Stomach (tissue), 9 donors: Measurements from ENCODE around the gene MREG. TPM values are rescaled to one million over a fixed set of nuclear protein-coding genes. Genes with fewer than 3 reads are reported as not detected.

Experiments used
- DNase-seq, 2 donors: peaks; one replicate each; pipeline versions ENCODE4 v3.0.0 to v3.0.0-alpha.2; 2013 to 2019
- H3K27ac ChIP-seq, 5 donors: fragments of 200-600 bp in 4 of 5; sonication (generic) in 4 of 5; one replicate each; pipeline ENCODE4 v1.5.1; 2013 to 2019; ENCODE audit warnings: mild to moderate bottlenecking in 1 of 5, moderate library complexity in 1 of 5
- H3K27me3 ChIP-seq, 3 donors: fragments of 200-600 bp; sonication (generic); one replicate each; pipeline ENCODE4 v1.5.1; 2017 to 2019; ENCODE audit warnings: mixed run types in 1 of 3
- H3K36me3 ChIP-seq, 4 donors: fragments of 200-600 bp; sonication (generic); 1 replicate in 3 of 4; 2 replicates in 1 of 4; pipeline ENCODE4 v1.5.1; 2016 to 2019
- H3K4me1 ChIP-seq, 4 donors: fragments of 200-600 bp; sonication (generic); one replicate each; pipeline ENCODE4 v1.5.1; 2016 to 2019
- H3K4me3 ChIP-seq, 4 donors: fragments of 200-600 bp; sonication (generic) in 3 of 4; one replicate each; pipeline ENCODE4 v1.5.1; 2016 to 2019; ENCODE audit warnings: mild to moderate bottlenecking in 1 of 4
- H3K9me3 ChIP-seq, 4 donors: fragments of 200-600 bp; sonication (generic); one replicate each; pipeline ENCODE4 v1.5.1; 2016 to 2019
- CTCF ChIP-seq, 7 experiments: fragments of 450-650 bp in 4 of 7; fragments of 200-600 bp in 3 of 7; sonication (generic) in 3 of 7; IDR thresholded peaks; one replicate each; pipeline ENCODE4 v1.5.1; 2016 to 2019; ENCODE audit warnings: antibody characterized with exemption in 7 of 7, control low read depth in 2 of 7, mild to moderate bottlenecking in 1 of 7
- EP300 ChIP-seq: sonication (generic); formaldehyde crosslinking; IDR thresholded peaks from one replicate; pipeline ENCODE4 v1.6.1; 2017; ENCODE audit warnings: antibody characterized with exemption
- POLR2A ChIP-seq, 4 donors: fragments of 450-650 bp; IDR thresholded peaks; one replicate each; pipeline ENCODE4 v1.6.1; 2016; ENCODE audit warnings: antibody characterized with exemption in 4 of 4, control low read depth in 2 of 4, mild to moderate bottlenecking in 1 of 4, moderate library complexity in 1 of 4
- POLR2AphosphoS5 ChIP-seq, 3 donors: sonication (generic); formaldehyde crosslinking; IDR thresholded peaks; one replicate each; pipeline ENCODE4 v1.6.1; 2016; ENCODE audit warnings: antibody characterized with exemption in 3 of 3
- WGBS, 5 donors: extraction: QIAGEN DNeasy Blood & Tissue Kit in 3 of 5; methylation state at CpG; one replicate each; pipeline versions ENCODE4 v1.1.5 to v1.1.7; 2013 to 2018; 5-methylcytosine and 5-hydroxymethylcytosine counted together
- intact Hi-C: fragments of 100-400 bp; cut with DNase I; formaldehyde crosslinking; loops from one replicate; pipeline ENCODE4 v1.15.1; 2023; ENCODE audit warnings: low total_unique reads
- polyA plus RNA-seq, 3 donors: library from polyadenylated mRNA; stranded (reverse); fragments of 200-250 nt; gene quantifications; one replicate each; pipeline ENCODE4 v1.2.3, GENCODE V29; 2013
- total RNA-seq, 5 donors: library from RNA; depleted of rRNA; stranded (reverse); fragments of >200 nt; gene quantifications; one replicate each; pipeline versions ENCODE4 v1.1.0 to v1.2.3, GENCODE V29; 2014 to 2016
- donor health status: healthy with polysubstance abuse.
- donor health status: Bipolar disorder and iron deficiency.
- donor health status: healthy.

MREG gene
- total and polyA plus RNA-seq, 8 donors, result 2.2 to 21.7 (median 4.6) TPM

DNA sequence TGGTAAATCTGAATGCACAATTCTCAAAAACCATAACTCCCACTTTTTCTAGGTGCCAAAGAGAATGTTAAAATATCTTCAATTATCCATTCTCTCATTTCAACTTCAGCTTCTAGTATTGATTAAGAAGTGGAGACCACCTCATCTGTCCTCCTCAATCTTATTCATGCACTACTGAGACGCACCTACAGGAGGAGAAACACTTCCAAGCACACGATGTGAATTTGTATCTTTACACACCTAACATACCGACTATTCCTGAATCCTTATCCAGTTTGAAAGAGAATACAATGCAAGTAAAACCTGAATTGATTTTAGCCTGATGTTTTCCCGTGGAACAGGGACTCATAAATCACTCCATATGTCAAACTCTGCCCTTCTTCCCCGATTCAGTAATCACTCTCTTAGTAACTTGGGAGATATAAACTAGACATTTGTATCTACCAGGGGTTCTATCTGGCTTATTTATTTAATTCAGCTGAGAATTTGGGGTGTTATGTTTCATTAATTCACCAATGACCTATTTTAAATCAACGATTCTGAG lies 101.0 kb downstream of the MREG start:
- Histone ChIP-seq H3K4me3 (no peak overlapping the region), H3K27me3 (no peaks in the 10 kb centered on the region), H3K4me1 (no peaks in the 10 kb centered on the region), H3K9me3 (no peaks in the 10 kb centered on the region), H3K36me3 (no peaks in the 10 kb centered on the region), H3K27ac (no peak overlapping the region)
- intact Hi-C loops, result no loop called here
- 45 to 56% (median 46%) methylated on average over 6 of the region's 6 CpGs for WGBS, 5 donors
- DNase-seq, result no peak
- TF ChIP-seq EP300, result no peak
- TF ChIP-seq CTCF (IDR thresholded peaks at IDR 0.05), result no peak
- no peak for TF ChIP-seq POLR2AphosphoS5 (IDR thresholded peaks at IDR 0.05)
- no peak for TF ChIP-seq POLR2A (IDR thresholded peaks at IDR 0.05)

DNA sequence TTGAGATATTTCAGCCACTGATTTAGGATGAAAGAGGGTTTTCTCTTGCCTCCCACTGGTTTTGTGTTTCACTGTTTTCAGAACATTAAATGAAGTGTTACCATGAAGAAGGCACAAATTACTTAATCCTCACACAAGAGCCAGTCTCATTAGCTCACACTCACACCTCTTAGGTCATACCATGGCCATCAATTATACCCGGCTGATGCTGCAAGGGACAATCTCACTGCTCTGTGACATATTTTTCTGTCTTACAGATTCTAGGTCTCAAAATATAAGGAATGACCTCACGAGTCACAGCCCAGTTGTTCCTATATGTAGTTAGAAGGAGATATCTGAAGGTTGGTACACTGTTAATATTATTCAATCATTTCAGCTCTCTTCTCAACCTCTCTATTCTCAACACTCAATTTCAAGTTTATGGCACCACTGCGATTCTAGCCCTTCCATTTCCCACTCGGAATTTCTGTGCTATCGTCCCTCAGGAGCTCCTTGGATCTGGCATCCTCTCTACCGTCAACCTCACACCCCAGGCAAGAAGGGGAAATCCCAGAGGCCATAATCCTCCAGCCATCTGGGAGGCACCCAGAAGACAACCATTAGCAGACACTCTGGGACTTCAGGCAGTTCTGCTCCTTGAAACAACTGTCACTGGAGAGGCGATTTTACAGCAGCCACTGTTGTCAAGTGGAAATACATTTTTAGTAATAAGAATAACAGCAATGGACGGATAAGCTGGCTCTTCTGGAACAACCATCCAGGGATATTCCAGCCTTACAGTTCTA lies 101.9 kb downstream of the MREG start:
- Histone ChIP-seq H3K27me3 (no peaks in the 10 kb centered on the region), H3K4me3 (no peak overlapping the region), H3K4me1 (no peaks in the 10 kb centered on the region), H3K36me3 (no peaks in the 10 kb centered on the region), H3K27ac (no peak overlapping the region), H3K9me3 (no peaks in the 10 kb centered on the region)
- no peak for DNase-seq
- no peak for TF ChIP-seq CTCF (IDR thresholded peaks at IDR 0.05)
- TF ChIP-seq EP300, result no peak
- no peak for TF ChIP-seq POLR2AphosphoS5 (IDR thresholded peaks at IDR 0.05)
- no peak for TF ChIP-seq POLR2A (IDR thresholded peaks at IDR 0.05)
- 85 to 91% (median 88%) methylated on average over 8 of the region's 8 CpGs for WGBS, 5 donors
- intact Hi-C loops, result no loop called here

DNA sequence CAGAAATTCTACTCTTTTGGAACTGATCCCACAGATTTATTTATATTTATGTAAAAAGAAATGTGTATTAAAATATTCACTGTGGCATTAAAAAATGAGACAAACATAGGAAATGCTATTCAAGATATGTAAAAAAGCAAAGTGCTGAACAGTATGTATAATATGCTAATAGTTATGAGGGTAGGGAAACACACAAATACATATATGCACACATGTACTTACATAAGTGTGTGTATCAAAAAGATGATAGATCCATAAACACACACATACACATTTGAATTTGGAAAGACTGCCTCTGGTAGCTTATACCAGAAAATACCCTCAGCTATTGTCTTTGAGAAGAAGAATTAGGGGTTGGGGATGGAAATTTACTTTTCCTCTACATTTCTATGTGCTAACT lies 103.2 kb downstream of the MREG start:
- intact Hi-C loops, result no loop called here
- DNase-seq, result no peak
- no peak overlapping the region for H3K4me3 ChIP-seq
- no peaks in the 10 kb centered on the region for H3K9me3 ChIP-seq
- H3K36me3 ChIP-seq, result no peaks in the 10 kb centered on the region
- TF ChIP-seq CTCF (IDR thresholded peaks at IDR 0.05) (no peak), EP300 (no peak), POLR2A (IDR thresholded peaks at IDR 0.05) (no peak), POLR2AphosphoS5 (IDR thresholded peaks at IDR 0.05) (no peak)
- H3K4me1 ChIP-seq, result no peaks in the 10 kb centered on the region
- no peaks in the 10 kb centered on the region for H3K27me3 ChIP-seq
- H3K27ac ChIP-seq, result no peak overlapping the region

DNA sequence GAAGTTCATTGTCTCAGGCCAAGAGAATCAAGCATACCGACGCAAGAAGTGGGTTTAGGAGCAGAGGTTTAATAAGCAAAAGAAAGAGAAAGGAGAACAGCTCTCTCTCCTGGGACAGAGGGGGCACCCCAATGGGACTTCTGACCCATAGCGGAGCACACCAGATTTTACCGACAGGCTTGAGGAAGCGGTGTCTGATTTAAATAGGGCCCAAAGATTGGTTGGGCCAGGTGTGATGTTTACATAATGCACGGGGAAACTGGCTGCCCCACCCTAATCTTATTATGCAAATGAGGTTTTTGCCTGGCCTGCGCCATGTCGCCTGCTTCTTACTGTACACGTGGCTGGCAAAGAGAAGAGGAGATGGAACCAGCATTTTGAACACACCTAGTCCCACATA lies 106.2 kb downstream of the MREG start:
- 85 to 87% (median 86%) methylated on average over 9 of the region's 9 CpGs for WGBS, 5 donors
- DNase-seq, result no peak
- no peak overlapping the region for H3K4me3 ChIP-seq
- no peaks in the 10 kb centered on the region for H3K27me3 ChIP-seq
- no peaks in the 10 kb centered on the region for H3K9me3 ChIP-seq
- no peaks in the 10 kb centered on the region for H3K36me3 ChIP-seq
- H3K4me1 ChIP-seq, result no peaks in the 10 kb centered on the region
- intact Hi-C loops, result no loop called here
- no peak overlapping the region for H3K27ac ChIP-seq
- TF ChIP-seq POLR2A (IDR thresholded peaks at IDR 0.05), result no peak
- TF ChIP-seq POLR2AphosphoS5 (IDR thresholded peaks at IDR 0.05), result no peak
- no peak for TF ChIP-seq EP300
- no peak for TF ChIP-seq CTCF (IDR thresholded peaks at IDR 0.05)
